Uterus (tissue), 4 donors: ENCODE measurements around the gene XXYLT1. TPM values are rescaled to one million over a fixed set of nuclear protein-coding genes. Genes with fewer than 3 reads are reported as not detected.
A peak's percentile ranks its signal among the peaks of the same experiment; 100 is the strongest.

Experiments
- DNase-seq, 2 donors: peaks; one replicate each; pipeline ENCODE4 v3.0.0-alpha.2; 2019 to 2020
- H3K27ac ChIP-seq, 2 donors: fragments of 200-600 bp; sonication (generic); 1 replicate in 1 of 2; 2 replicates in 1 of 2; pipeline ENCODE4 v1.5.1; 2016 to 2018
- H3K27me3 ChIP-seq, 2 donors: fragments of 200-600 bp; sonication (generic); one replicate each; pipeline ENCODE4 v1.5.1; 2018 to 2019; ENCODE audit warnings: control low read depth in 1 of 2
- H3K36me3 ChIP-seq, 2 donors: fragments of 200-600 bp; sonication (generic); one replicate each; pipeline ENCODE4 v1.5.1; 2019; ENCODE audit warnings: control low read depth in 1 of 2
- H3K4me1 ChIP-seq, 2 donors: fragments of 200-600 bp; sonication (generic); one replicate each; pipeline ENCODE4 v1.5.1; 2018 to 2019; ENCODE audit warnings: control low read depth in 1 of 2
- H3K4me3 ChIP-seq, 2 donors: fragments of 200-600 bp; sonication (generic); 1 replicate in 1 of 2; 2 replicates in 1 of 2; pipeline ENCODE4 v1.5.1; 2018 to 2019; ENCODE audit warnings: mild to moderate bottlenecking in 1 of 2
- H3K9me3 ChIP-seq, 2 donors: fragments of 200-600 bp; sonication (generic); one replicate each; pipeline ENCODE4 v1.5.1; 2019; ENCODE audit warnings: control low read depth in 1 of 2
- CTCF ChIP-seq, 4 experiments: fragments of 200-600 bp in 2 of 4; fragments of 450-650 bp in 2 of 4; sonication (generic) in 2 of 4; IDR thresholded peaks; one replicate each; pipeline ENCODE4 v1.5.1; 2016 to 2019; ENCODE audit warnings: antibody characterized with exemption in 4 of 4, mild to moderate bottlenecking in 2 of 4, moderate library complexity in 1 of 4
- POLR2A ChIP-seq, 2 donors: fragments of 450-650 bp; IDR thresholded peaks; one replicate each; pipeline ENCODE4 v1.6.1; 2016; ENCODE audit warnings: antibody characterized with exemption in 2 of 2, mild to moderate bottlenecking in 1 of 2, moderate library complexity in 1 of 2
- intact Hi-C: fragments of 100-400 bp; cut with DNase I; formaldehyde crosslinking; loops from one replicate; pipeline ENCODE4 v1.15.1; 2023; ENCODE audit warnings: low total_unique reads
- total RNA-seq, 4 donors: library from RNA; depleted of rRNA in 3 of 4; stranded (reverse); fragments of >200 nt in 3 of 4; gene quantifications; one replicate each; pipeline versions ENCODE4 v1.1.0 to v1.2.4, GENCODE V29; 2014 to 2023
- donor health status: DM: yes; HTN: yes; CAD: no.

Gene XXYLT1
- total RNA-seq, 4 donors from 2014 or later, result 10.6 to 52.5 (median 23.8) TPM

DNA sequence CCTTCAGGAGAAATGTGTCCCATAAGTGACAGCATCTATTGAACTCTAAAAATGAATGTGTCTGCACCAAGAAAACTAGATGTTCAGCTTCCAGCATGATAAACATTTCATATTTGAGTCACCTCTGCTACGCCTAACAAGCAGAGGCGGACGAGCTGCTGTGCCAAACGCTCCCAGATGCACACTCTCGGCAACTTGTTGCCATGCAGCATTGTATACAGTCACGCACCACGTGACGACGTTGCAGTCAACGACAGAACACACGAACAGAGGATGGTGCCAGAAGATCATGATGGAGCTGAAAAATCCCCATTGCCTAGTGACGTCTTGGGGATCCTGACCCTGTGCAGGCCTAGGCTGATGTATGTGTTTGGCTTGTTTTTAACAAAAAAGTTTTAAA is 137.5 kb downstream of the XXYLT1 start:
- Histone ChIP-seq H3K27me3 (no peaks in the 10 kb centered on the region), H3K27ac (peak overlapping the region in 1 of 2 donors; percentile 25), H3K4me1 (no peaks in the 10 kb centered on the region), H3K4me3 (no peak overlapping the region), H3K36me3 (no peaks in the 10 kb centered on the region), H3K9me3 (no peaks in the 10 kb centered on the region)
- intact Hi-C loops, result no loop called here
- TF ChIP-seq CTCF (IDR thresholded peaks at IDR 0.05) (no peak), POLR2A (IDR thresholded peaks at IDR 0.05) (no peak)
- peak in 1 of 2 donors; percentile 52 for DNase-seq

GRCh38 chr3:195133013-195133412 is 137.9 kb downstream of the XXYLT1 start:
- Histone ChIP-seq H3K27me3 (no peaks in the 10 kb centered on the region), H3K4me1 (no peaks in the 10 kb centered on the region), H3K36me3 (no peaks in the 10 kb centered on the region), H3K4me3 (no peak overlapping the region), H3K27ac (no peak overlapping the region), H3K9me3 (no peaks in the 10 kb centered on the region)
- no peak for DNase-seq
- TF ChIP-seq POLR2A (IDR thresholded peaks at IDR 0.05), result no peak
- no peak for TF ChIP-seq CTCF (IDR thresholded peaks at IDR 0.05)
- intact Hi-C loops, result no loop called here

DNA sequence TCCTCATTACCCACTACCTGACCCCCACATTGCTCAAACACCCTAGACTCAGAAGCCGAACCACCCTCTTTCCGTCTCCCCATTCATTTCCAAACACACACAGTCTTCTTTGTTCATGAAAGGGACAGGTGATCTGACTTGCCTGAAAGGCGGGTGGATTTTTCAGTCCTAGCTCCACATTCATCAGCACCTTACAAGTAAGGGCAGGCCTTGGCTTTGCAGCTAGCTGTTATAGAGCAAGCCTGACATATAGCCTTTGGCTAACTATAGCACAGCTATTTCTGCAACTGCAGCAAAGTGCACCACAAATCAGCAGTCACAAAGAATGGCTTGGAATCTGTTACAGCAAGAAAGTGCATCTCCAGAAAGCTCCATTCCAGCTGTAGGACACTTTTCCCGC is 139.8 kb downstream of the XXYLT1 start:
- no peaks in the 10 kb centered on the region for H3K36me3 ChIP-seq
- no peak for DNase-seq
- intact Hi-C loops, result no loop called here
- H3K27me3 ChIP-seq, result no peaks in the 10 kb centered on the region
- no peaks in the 10 kb centered on the region for H3K9me3 ChIP-seq
- H3K4me1 ChIP-seq, result no peaks in the 10 kb centered on the region
- TF ChIP-seq POLR2A (IDR thresholded peaks at IDR 0.05), result no peak
- TF ChIP-seq CTCF (IDR thresholded peaks at IDR 0.05), result no peak
- no peak overlapping the region for H3K27ac ChIP-seq
- no peak overlapping the region for H3K4me3 ChIP-seq

GRCh38 chr3:195129644-195130492 is 141.1 kb downstream of the XXYLT1 start:
- DNase-seq, result no peak
- TF ChIP-seq CTCF (IDR thresholded peaks at IDR 0.05), result no peak
- TF ChIP-seq POLR2A (IDR thresholded peaks at IDR 0.05), result no peak
- intact Hi-C loops, result no loop called here
- Histone ChIP-seq H3K4me3 (no peak overlapping the region), H3K27me3 (no peaks in the 10 kb centered on the region), H3K4me1 (no peaks in the 10 kb centered on the region), H3K27ac (no peak overlapping the region), H3K9me3 (no peaks in the 10 kb centered on the region), H3K36me3 (no peaks in the 10 kb centered on the region)

DNA sequence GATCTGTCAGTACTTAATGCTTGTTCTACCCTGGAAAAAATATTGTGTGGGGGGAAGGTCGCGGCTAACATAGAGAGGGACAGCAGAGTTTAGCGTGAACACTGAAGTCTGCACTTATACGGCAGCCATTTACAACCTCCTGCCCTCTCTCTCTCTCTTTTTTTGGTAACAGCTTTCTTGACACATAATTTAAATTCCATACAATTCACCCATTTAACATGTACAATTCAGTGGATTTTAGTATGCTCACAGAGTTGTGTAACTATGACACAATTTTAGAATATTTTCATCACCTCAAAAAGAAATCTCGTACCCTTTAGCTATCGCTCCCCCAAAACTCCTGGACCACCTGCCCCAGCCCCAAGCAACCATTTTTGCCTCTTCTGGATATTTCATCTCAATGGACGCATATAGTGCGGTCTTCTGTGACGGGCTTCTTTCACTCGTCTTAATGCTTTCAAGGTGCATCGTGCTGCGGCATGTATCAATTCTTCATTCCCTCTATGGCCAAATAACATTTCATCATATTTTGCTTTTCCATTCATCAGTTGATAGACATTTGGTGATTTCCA is 141.8 kb downstream of the XXYLT1 start:
- Histone ChIP-seq H3K36me3 (no peaks in the 10 kb centered on the region), H3K9me3 (no peaks in the 10 kb centered on the region), H3K4me1 (no peaks in the 10 kb centered on the region), H3K4me3 (no peak overlapping the region), H3K27me3 (no peaks in the 10 kb centered on the region), H3K27ac (no peak overlapping the region)
- intact Hi-C loops, result no loop called here
- no peak for TF ChIP-seq CTCF (IDR thresholded peaks at IDR 0.05)
- TF ChIP-seq POLR2A (IDR thresholded peaks at IDR 0.05), result no peak
- DNase-seq, result no peak
